TTC549 (cell line): ENCODE measurements around the gene PEX12.
"Not testable (repeated sequence)": the region's sequence is repeated elsewhere in the genome, so short reads cannot be mapped to it uniquely, and the experiment has no call there.

ENCODE experiments used
- FAIRE-seq: peaks from 2 replicates; lab custom pipeline; 2012; peaks lifted over from hg19 to GRCh38; lab: Jason Lieb, UNC

The PEX12 gene

DNA sequence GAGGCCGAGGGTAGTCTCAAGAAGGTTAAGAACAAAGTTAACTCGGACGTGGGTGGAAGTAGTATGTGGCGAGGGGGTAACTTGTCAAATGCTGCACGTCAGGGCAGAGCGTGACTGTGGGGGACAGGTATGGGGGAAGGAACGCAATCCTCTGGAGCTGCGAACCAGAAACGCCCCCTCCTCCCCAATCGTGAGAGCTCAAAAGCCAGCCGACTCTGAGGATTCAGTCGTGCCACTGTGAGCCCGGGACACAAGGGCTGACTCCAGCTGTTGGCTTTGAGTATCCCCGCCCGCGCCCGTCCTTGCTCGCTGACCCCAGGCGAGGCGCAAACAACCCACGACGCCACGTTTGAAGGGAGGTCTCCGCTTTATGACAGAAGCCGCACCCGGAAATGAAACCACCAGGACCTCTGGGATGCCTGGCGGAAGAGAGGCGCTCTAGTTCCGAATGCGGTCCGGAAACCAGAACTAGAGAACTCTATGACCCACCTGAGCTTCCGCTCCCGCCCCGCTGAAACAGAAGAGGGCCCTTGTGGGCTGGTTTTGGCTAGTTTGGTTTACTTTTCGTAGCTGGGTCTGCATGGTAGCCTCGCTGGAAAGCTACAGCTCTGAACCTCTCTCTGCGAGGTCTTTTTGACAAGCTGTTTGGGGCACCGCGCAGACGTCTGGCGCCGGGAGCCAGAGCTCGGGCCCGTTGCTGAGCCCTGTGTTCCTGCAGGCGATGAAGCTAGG lies at the start of gene PEX12:
Gene PEX12, minus strand, starts transcription at position 375 of the 732 bp plus-strand sequence. CDS start 550 bp downstream, outside the sequence.
- FAIRE-seq, result peak; percentile 66

DNA sequence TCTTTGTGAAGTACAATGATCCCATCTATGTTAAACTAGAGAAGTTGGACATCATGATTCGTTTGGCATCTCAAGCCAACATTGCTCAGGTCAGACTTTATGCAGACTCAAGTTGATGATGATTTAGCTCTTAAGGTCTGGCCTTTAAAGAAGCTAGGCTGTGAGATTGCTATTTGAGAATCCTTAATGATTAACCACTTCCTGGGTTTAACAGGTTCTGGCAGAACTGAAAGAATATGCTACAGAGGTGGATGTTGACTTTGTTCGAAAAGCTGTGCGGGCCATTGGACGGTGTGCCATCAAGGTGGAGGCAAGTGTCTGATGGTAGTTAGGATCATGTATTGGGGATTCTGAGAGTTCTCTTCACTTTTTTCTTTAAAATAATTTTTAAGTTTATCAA lies 49.0 kb upstream of the PEX12 start:
- no peak for FAIRE-seq

DNA sequence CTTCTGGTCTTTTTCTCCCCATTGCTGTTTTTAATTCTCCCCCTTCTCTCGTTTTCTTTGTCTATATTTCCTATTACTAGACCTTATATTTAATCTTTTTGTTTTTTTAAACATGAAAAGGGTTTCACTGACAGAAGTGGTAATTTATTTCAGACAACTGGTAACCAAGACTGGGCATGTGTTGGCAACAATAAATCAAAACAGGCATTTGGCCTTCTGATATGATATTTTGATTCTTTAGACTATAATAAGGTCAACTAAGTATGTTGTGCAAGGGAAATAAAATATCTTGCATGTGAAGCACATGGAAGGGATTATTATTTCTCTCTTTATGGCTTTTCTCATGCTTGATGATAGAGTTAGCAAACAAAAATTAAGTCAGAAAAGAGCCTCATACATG lies 43.4 kb upstream of the PEX12 start:
- no peak for FAIRE-seq

DNA sequence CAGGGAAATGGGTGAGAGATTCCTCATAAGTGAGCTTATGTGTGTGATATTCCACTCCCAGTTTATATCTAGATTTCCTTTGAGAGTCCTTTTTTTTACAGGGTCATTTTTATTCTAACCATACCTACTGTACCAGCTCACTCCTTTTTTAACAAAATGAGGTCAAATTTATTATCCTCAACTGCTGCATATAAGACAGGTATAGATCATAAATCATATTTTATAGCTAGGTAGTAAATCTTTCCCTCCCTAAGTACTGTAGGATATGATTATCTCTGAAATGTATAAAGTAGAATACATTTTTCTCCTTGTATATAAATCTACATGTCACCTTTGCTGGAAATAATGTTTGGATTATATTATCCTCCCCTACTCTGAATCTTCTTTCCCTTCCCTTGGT lies 40.3 kb upstream of the PEX12 start:
- no peak for FAIRE-seq

DNA sequence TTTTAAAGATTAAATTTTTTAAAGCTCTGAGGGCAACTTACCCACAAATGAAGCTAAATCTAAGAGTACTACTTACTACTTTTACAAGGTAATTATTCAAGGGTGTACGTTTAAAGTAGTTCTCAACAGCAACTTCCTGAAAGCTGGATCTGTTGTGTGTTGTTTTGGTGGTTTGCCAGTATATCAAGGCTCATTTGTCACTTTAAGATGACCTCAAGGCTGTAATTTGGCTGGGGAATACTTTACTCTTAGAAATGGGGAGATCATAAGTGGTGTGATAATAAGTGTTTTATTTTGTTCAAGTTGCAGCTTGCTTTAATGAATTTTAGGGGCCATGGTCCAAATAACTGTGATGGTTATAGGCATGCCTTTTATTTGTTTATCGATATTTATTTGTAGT lies 39.1 kb upstream of the PEX12 start:
- FAIRE-seq, result no peak

DNA sequence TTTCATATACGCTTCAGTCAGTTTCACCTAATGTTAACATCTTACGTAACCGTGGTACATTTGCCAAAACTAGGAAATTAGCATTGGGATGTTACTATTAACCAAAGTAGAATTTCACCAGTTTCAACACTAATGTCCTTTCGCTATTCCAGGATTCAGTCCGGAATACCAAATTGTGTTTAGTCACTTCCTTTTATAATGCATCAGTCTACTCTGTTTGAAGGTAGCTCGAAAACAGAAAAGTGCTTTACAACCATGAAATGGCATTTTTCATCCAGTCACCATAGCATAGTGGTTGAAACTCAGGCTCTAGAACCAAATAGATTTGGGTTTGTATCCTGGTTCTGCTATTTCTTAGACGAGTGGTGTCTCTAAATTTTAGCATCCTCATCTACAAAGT lies 38.2 kb upstream of the PEX12 start:
- no peak for FAIRE-seq

DNA sequence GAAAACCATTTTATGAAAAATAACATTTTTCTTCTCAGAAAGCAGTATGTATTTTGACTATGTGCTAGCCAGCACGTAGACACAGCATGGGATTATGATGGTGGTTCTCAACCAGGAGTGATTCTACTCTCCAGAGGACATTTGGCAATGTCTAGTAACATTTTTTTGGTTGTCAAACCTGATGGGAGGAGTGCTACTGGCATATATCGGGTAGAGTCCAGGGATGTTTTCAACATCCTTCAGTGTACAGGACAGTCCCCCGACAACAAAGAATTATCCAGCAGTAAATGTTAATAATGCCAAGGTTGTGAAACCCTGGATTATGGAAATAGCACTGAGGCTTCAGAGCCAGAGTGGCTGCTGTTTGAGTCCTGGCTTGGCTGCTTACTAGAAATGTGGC lies 36.4 kb upstream of the PEX12 start:
- FAIRE-seq, result no peak

DNA sequence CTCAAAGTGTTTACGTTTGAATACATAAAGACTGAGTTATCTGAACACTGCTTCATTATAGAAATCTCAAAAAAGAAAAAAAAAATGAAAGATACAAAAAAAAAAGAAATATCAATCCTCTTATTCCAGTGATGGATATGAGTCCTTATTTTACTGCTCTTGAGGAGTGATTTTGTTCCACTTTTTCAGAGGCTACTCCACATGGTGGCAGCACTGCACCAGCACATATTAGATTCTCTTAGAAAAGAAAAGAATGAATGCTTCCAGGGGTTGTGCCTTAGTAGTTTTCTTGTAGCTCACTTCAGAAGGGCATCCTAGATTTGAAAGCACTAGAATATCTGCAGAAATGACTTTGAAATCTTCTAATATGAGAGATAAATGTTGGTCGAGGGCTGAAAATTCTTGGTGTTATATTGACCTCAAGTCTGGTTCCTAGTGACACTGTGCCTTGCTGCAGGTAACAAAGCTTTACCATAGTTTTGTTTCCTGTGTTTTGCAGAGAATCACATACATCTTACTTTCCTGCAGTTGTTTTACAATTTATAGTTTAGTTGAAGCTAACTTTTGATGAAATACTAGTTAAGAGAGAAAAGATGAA lies 34.7 kb upstream of the PEX12 start:
- peak; percentile 86 for FAIRE-seq

DNA sequence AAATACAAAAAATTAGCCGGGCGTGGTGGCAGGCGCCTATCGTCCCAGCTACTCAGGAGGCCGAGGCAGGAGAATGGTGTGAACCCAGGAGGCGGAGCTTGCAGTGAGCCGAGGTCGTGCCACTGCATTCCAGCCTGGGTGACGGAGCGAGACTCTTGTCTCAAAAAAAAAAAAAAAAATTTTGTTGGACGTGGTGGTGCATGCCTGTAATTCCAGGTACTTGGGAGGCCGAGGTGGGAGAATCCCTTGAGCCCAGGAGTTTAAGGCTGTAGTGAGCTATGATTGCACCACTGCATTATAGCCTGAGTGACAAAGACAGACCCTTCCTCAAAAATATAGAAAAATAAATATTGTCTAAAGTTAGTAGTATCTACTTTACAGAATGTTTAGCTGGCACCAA lies 32.4 kb upstream of the PEX12 start:
- not testable (repeated sequence) for FAIRE-seq

DNA sequence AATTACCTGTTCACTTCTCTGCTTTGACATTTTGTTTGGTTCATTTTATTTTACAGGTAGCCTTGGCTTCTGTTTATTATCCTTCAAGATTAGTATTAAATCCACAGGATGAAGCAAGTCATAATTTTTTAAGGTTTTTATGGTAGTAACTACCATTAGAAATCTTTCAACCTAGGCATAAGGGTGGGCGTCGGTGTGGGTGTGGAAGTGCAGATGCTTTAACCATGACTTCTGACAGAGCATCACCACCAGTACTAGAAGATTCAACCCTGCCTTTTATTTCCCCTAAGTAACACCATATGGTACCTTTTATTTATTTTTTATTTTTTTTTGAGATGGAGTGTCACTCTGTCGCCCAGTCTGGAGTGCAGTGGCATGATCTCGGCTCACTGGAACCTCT lies 31.5 kb upstream of the PEX12 start:
- no peak for FAIRE-seq

DNA sequence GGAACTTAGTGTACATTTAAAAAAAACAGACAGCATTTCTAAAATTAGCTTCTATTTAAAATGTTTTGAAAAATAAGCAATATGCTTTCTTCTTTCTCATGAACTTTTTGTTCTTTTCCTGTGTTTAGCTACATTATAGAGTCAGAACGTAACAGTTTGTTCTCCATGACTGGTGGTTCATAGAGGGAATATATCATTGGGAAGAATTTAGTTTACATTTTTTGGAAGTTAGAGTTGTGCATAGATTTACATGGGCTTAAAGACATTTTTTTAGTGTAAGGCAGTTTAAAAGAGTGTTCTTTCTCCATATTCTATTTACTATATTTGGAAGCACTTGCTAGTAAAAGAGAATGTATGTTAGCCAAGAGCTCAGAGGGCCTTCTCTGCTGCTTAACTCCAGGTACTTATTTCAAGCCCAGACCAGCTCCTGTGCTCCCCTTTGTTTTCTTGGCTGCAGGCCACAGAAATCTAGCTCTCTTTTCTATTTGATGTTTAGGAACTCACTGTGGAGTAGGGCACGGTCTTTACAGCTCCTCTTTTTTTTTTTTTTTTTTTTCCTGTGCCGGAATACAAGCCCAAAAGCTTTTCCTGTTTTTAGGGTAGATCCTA lies 29.0 kb upstream of the PEX12 start:
- no peak for FAIRE-seq

DNA sequence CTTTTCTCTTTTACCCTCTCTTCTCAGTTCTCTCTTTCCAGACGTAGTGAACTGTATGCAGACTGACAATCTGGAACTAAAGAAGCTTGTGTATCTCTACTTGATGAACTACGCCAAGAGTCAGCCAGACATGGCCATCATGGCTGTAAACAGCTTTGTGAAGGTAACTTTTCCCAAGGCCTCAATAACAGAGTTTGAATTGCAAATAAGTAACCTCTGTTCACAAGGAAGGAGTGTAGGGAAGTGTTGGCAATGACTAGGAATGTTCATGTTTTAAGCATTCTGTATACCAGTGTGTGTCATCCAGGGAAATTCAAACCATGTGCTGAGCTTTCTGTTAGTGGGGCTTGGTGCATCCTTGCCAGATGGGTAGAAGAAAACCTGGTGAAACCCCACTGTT lies 27.3 kb upstream of the PEX12 start:
- FAIRE-seq, result no peak

DNA sequence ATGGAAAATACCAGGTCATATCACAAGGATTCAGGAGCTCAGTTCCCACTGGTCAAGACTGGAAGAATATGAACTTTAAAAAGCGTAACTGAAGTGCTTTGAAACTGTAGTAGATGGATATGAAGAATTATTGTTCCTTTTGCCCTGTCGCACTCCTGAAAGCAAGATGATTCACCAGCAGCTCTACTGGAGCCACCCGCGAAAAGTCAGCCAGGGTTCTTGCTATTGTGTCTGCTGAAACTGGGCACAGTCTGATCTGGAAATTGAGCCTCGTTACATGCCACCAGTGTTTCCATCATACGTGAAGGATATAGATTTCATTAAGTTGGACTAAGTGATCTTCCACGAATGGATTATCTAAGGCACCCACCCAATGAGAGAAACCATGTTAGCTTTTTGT lies 25.3 kb upstream of the PEX12 start:
- no peak for FAIRE-seq

DNA sequence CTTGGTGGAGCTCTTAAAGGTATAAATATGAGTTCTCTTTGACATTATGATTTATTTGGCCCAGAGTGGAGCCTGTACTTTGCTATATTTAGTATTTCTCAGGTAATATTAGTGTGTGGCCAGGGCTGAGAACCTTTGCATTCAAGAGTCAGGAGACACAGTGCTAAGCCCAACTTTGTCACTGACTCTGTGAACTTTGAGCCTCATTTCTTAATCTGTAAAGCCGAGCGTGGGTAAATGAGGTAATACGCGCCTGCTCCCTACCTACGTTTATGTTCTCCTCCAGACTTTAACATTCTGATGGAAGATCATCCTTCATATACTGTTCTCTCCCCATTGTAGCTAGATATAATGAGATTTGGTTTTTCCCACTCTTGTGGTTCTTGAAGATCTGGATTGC lies 19.2 kb upstream of the PEX12 start:
- FAIRE-seq, result no peak

DNA sequence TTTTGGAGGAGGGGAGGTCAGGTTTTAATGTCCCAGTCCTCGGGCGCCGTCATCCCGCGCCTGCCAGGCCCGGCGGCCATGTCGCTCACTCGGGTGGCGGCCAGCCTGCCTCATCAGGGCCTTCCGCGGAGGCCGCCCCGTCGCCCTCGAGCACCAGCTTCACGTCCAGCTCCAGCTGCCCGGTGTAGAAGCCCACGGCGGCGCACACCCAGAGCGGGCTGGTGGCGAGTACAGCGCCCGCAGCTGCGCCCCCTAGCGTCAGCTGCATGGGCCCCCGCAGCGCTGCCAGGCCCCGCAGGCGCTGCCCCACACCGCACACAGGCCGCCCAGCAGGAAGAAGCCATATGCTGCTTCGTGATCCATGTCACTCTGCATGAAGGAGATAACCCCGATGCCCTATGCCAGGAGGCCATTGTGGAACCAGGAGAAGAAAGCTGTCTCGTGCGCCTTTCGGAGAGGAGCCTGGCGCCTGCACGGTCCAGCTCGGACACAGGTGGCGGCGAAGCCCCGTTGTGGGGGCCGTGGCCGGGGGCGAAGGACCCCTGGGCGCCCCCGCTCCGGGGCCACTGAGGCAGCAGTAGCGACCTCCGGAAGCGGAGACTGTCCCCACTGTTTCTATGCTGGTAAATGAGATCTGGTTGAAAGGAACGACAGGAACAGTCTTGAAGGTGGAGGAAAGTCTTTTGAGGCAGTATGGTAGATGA lies 18.3 kb upstream of the PEX12 start:
- FAIRE-seq, result no peak

DNA sequence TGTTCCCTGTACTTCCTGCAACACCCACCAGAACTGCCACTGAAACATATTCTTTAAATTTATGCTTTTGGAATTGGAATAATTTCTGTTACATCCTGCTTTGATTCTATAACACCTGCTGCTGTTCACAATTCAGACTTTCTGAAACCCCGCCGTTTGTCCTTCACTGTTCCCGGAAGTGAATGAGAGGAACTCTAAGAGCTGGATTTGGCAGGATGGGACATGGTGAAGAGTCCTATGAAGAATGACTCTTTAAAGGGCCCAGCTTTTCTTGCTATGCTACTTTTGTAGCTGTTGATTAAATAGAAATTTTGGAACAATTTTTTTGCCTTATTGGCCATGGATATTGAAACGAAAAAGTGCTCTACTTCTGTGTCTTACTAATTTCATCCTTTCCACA lies 17.7 kb upstream of the PEX12 start:
- FAIRE-seq, result no peak

DNA sequence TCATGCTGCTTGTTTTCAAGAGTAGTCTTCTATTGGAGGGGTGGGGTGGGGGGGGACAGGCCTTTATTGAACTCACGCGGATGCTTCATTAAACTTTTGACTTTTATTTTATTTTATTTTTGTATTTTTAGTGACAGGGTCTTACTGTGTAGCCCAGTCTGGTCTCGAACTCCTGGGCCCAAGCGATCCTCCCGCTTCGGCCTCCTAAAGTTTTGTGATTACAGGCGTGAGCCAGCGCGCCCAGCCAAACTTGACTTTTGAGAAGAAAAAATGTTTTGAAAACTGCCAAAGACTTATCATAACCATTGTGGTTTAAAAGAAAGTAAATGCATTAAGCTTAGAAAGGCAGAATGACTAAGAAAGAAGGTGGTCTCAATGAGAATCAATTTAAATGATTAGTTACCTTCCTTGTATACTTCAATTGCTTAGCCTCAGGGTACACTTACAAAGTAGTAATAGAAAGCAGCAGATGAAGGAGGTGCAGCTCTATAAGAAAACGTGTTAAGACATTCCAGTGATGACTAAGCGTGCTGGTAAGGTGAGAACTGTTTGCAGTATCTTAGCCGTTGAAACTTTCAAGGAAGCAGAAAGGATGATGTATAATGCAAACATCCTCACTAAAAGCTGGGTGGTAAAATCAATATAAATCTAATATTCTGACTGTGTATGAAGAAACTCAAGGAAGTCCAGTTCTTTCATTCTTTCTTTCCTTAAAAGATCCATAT lies 10.0 kb upstream of the PEX12 start:
- FAIRE-seq, result no peak

DNA sequence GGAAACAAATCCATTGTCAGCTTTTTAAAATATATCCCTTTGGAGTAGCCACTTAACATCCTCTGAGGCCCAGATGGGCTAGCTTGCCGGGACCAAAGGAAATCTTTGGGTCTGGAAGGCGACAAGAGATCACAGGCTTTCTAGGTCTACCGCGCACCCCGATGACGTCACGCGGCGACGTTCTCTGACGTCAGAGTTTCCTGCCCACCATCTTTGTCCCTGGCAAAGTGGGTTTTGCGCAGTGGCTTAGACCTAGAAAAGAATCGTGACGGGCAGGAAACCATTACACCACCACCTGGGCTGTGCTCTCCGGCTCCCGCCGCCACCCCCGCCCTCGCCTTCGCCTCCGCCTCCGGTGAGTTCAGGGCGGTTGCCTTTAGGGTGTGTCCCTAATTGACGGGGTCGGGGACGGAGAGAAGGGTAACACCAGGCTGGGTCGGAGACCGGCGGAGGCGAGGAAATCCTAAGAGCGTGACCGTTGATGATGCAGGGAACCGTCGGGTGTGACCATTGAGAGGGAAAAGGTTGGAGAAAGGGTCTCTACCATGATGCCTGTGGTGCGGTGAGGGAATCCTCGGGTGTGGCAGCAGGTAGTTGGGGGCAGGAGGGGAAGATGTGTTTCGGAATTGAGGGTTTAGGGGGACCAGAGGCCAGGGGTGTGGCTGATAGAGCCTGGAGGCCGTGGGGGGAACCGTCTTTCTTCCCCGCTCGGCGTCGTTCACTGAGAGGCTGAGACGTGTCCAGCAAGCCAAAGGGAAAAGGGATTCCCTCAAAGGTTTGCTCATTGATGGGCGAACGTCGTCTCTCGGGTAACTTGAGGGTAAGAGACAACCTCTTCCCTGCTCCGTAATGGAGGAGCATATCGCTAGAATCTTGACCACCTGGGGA lies 8.9 kb upstream of the PEX12 start, which contains the start of gene AP2B1:
Gene AP2B1, plus strand, starts transcription at position 249 of the 888 bp plus-strand sequence. CDS start 6,709 bp downstream, outside the sequence.
- FAIRE-seq, result peak; percentile 49

DNA sequence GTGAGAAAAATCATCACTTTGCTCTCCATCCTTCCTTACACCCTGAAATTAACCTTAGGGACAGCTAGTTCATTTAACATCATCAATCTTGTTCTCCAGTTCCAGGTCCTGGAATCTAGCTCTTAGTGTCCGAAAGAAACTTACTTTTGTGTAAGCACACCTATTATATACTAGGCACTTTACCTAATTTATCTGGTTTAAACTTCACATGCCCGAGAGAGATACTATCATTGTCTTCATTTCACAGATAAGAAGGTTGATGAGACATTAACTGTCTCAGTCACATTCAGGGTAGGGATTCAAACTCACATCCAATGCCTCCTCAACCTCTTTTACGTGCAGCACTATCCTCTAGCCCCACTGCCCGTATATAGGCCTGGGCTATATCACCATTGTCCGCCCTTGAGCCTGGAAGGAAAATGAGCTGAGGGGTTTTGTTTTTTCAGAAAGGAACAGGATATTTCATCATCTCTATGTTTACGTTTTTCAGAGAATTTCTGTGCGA lies 8.2 kb upstream of the PEX12 start:
- FAIRE-seq, result no peak

DNA sequence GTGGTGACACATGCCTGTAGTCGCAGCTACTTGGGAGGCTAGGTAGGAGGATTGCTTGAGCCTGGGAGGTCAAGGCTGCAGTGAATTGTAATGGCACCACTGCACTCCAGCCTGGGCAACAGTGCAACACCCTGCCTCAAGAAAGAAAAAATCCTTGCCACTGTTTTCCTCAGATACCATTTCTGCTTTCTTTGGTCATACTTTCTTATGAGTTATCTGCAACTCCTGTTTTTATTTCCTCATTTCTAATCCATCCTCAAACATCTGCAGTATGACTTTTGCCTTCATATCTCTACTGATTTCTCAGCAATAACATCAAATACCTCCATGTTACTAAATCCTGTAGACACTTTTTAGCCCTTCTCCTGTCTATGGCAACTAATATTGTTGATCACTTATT lies 5.7 kb upstream of the PEX12 start:
- no peak for FAIRE-seq

DNA sequence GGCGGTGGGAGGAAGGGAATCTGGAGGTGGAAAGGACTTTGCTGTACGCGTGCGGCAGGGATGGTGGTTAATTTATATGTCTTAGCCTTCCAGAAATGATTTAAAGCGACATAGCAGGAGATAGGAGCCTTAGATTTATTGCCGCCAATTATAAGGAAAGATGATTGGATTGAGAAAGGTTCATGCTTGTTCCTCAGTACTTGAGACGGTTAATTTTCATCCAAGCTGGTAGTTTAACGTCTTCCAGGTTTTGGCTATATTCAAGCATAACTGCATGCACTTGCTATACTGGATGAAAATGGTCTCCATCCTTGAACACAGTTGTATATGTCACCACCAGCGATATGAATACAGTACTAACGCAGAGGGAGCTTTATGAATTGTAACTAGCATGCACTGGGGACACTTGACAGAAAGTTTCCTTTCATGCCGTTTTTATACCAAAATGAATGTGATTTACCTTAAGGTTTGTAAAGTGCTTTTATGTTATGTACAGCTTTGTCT lies 610 bp upstream of the PEX12 start:
- no peak for FAIRE-seq
